Measurements from ENCODE around the gene TTC7B.

- TF ChIP-seq CTCF (CRISPR knock-in tag; IDR thresholded peaks at IDR 0.05) (no peak), RBM39 (IDR thresholded peaks at IDR 0.05; ENCODE audit: low read depth, low read length, poor library complexity, severe bottlenecking) (no peak), ETV5 (CRISPR knock-in tag; IDR thresholded peaks at IDR 0.05; ENCODE audit: borderline replicate concordance) (no peak), TAF1 (CRISPR knock-in tag; IDR thresholded peaks at IDR 0.05) (no peak), GABPA (IDR thresholded peaks at IDR 0.05; ENCODE audit: low read depth, low read length) (no peak), GABPA (CRISPR knock-in tag; IDR thresholded peaks at IDR 0.05; ENCODE audit: low read depth) (no peak), RFXAP (CRISPR knock-in tag; IDR thresholded peaks at IDR 0.05; ENCODE audit: borderline replicate concordance) (no peak), ZNF335 (CRISPR knock-in tag; IDR thresholded peaks at IDR 0.05) (no peak), IKZF1 (IDR thresholded peaks at IDR 0.05) (no peak), EZH2 (conservative IDR thresholded peaks at IDR 0.05; ENCODE audit: low read depth, low read length) (no peak)
- TF ChIP-seq, protein P1, sequence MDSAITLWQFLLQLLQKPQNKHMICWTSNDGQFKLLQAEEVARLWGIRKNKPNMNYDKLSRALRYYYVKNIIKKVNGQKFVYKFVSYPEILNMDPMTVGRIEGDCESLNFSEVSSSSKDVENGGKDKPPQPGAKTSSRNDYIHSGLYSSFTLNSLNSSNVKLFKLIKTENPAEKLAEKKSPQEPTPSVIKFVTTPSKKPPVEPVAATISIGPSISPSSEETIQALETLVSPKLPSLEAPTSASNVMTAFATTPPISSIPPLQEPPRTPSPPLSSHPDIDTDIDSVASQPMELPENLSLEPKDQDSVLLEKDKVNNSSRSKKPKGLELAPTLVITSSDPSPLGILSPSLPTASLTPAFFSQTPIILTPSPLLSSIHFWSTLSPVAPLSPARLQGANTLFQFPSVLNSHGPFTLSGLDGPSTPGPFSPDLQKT (CRISPR knock-in tag; IDR thresholded peaks at IDR 0.05; ENCODE audit: borderline replicate concordance): no peak
- TF ChIP-seq, protein P2, sequence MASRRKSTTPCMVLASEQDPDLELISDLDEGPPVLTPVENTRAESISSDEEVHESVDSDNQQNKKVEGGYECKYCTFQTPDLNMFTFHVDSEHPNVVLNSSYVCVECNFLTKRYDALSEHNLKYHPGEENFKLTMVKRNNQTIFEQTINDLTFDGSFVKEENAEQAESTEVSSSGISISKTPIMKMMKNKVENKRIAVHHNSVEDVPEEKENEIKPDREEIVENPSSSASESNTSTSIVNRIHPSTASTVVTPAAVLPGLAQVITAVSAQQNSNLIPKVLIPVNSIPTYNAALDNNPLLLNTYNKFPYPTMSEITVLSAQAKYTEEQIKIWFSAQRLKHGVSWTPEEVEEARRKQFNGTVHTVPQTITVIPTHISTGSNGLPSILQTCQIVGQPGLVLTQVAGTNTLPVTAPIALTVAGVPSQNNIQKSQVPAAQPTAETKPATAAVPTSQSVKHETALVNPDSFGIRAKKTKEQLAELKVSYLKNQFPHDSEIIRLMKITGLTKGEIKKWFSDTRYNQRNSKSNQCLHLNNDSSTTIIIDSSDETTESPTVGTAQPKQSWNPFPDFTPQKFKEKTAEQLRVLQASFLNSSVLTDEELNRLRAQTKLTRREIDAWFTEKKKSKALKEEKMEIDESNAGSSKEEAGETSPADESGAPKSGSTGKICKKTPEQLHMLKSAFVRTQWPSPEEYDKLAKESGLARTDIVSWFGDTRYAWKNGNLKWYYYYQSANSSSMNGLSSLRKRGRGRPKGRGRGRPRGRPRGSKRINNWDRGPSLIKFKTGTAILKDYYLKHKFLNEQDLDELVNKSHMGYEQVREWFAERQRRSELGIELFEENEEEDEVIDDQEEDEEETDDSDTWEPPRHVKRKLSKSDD (CRISPR knock-in tag; IDR thresholded peaks at IDR 0.05; ENCODE audit: low read depth): no peak
Observed at GRCh38 chr14:90811641-90812040, 4.6 kb downstream of the TTC7B start.
